ENCODE measurements around the gene C20orf96. TPM values are rescaled to one million over a fixed set of nuclear protein-coding genes. Genes with fewer than 3 reads are reported as not detected.

The C20orf96 gene
- total and polyA plus RNA-seq, 5 donors: 4.2 to 9.1 (median 6.3) TPM

GRCh38 chr20:297925-298775 is 7.6 kb upstream of the C20orf96 start:
- under 1% methylated on average over 75 of the region's 75 CpGs for WGBS
- H3K9me3 ChIP-seq (ENCODE audit: control insufficient read depth, low read length): no peaks in the 10 kb centered on the region
- H3K4me3 ChIP-seq (ENCODE audit: low read length): peak overlapping the region; percentile 83
- peaks cover 14% of the 10 kb centered on the region for H3K4me1 ChIP-seq (ENCODE audit: control insufficient read depth, insufficient read depth, low read length)
- peak; percentile 78 to 89 (median 89) for DNase-seq
- H3K27ac ChIP-seq (ENCODE audit: low read length): peak overlapping the region; percentile 85
- H3K27me3 ChIP-seq (ENCODE audit: control insufficient read depth, insufficient read depth): no peaks in the 10 kb centered on the region
- peak; percentile 64 to 67 for ATAC-seq
- intact Hi-C loops (cut with DNase I): no loop called here

GRCh38 chr20:297098-297924 is 6.8 kb upstream of the C20orf96 start, which contains the start of gene ZCCHC3:
TSS of gene ZCCHC3 (plus strand) at chr20:297570. CDS start at chr20:297587, 17 bp downstream.
- H3K4me3 ChIP-seq (ENCODE audit: low read length): peak within 1 kb of the TSS; percentile 83
- peak within 1 kb of the TSS; percentile 85 for H3K27ac ChIP-seq (ENCODE audit: low read length)
- peaks cover 14% of the 10 kb centered on the region for H3K4me1 ChIP-seq (ENCODE audit: control insufficient read depth, insufficient read depth, low read length)
- under 1% methylated on average over 99 of the region's 99 CpGs for WGBS
- H3K9me3 ChIP-seq (ENCODE audit: control insufficient read depth, low read length): no peaks in the 10 kb centered on the region
- peak; percentile 91 to 95 (median 95) for DNase-seq
- intact Hi-C loops (cut with DNase I): no loop called here
- no peaks in the 10 kb centered on the region for H3K27me3 ChIP-seq (ENCODE audit: control insufficient read depth, insufficient read depth)
- peak; percentile 94 to 95 for ATAC-seq

- ATAC-seq (no peak), DNase-seq (no peak)
- H3K4me1 ChIP-seq (ENCODE audit: control insufficient read depth, insufficient read depth, low read length): peaks cover 8% of the 10 kb centered on the region
- WGBS: 87% methylated on average over 4 of the region's 4 CpGs
- intact Hi-C loops (cut with DNase I): no loop called here
- H3K9me3 ChIP-seq (ENCODE audit: control insufficient read depth, low read length): no peaks in the 10 kb centered on the region
- H3K4me3 ChIP-seq (ENCODE audit: low read length): no peak overlapping the region
- H3K27ac ChIP-seq (ENCODE audit: low read length): no peak overlapping the region
- no peaks in the 10 kb centered on the region for H3K27me3 ChIP-seq (ENCODE audit: control insufficient read depth, insufficient read depth)
Measured at GRCh38 chr20:295804-296203, 5.3 kb upstream of the C20orf96 start.

GRCh38 chr20:294602-295001 is 4.1 kb upstream of the C20orf96 start:
- WGBS: 85% methylated on average over 5 of the region's 5 CpGs
- no peak overlapping the region for H3K4me3 ChIP-seq (ENCODE audit: low read length)
- no peaks in the 10 kb centered on the region for H3K9me3 ChIP-seq (ENCODE audit: control insufficient read depth, low read length)
- intact Hi-C loops (cut with DNase I): no loop called here
- H3K27ac ChIP-seq (ENCODE audit: low read length): no peak overlapping the region
- DNase-seq: no peak
- peaks cover 3% of the 10 kb centered on the region for H3K4me1 ChIP-seq (ENCODE audit: control insufficient read depth, insufficient read depth, low read length)
- H3K27me3 ChIP-seq (ENCODE audit: control insufficient read depth, insufficient read depth): no peaks in the 10 kb centered on the region
- no peak for ATAC-seq

GRCh38 chr20:289693-290083 is 862 bp downstream of the C20orf96 start:
- no peaks in the 10 kb centered on the region for H3K27me3 ChIP-seq (ENCODE audit: control insufficient read depth, insufficient read depth)
- 39% methylated on average over 2 of the region's 2 CpGs for WGBS

GRCh38 chr20:288956-289692 is 1.4 kb downstream of the C20orf96 start:
- DNase-seq: no peak
- no peak overlapping the region for H3K4me3 ChIP-seq (ENCODE audit: low read length)

More at GRCh38 chr20:289693-290083, 862 bp downstream of the C20orf96 start:
- DNase-seq (no peak), ATAC-seq (no peak)
- Histone ChIP-seq H3K4me3 (ENCODE audit: low read length) (peak overlapping the region; percentile 96), H3K9me3 (ENCODE audit: control insufficient read depth, low read length) (no peaks in the 10 kb centered on the region), H3K4me1 (ENCODE audit: control insufficient read depth, insufficient read depth, low read length) (no peaks in the 10 kb centered on the region), H3K27ac (ENCODE audit: low read length) (peak overlapping the region; percentile 90)
- intact Hi-C loops (cut with DNase I): no loop called here

GRCh38 chr20:286508-286907 is 4.0 kb downstream of the C20orf96 start:
- intact Hi-C loops (cut with DNase I): no loop called here
- Histone ChIP-seq H3K9me3 (ENCODE audit: control insufficient read depth, low read length) (no peaks in the 10 kb centered on the region), H3K27me3 (ENCODE audit: control insufficient read depth, insufficient read depth) (no peaks in the 10 kb centered on the region), H3K27ac (ENCODE audit: low read length) (no peak overlapping the region), H3K4me3 (ENCODE audit: low read length) (no peak overlapping the region), H3K4me1 (ENCODE audit: control insufficient read depth, insufficient read depth, low read length) (no peaks in the 10 kb centered on the region)
- DNase-seq: no peak
- WGBS: 78% methylated on average over 2 of the region's 2 CpGs
- ATAC-seq: no peak

More at GRCh38 chr20:288956-289692, 1.4 kb downstream of the C20orf96 start:
- no peaks in the 10 kb centered on the region for H3K9me3 ChIP-seq (ENCODE audit: control insufficient read depth, low read length)
- intact Hi-C loops (cut with DNase I): no loop called here
- H3K27me3 ChIP-seq (ENCODE audit: control insufficient read depth, insufficient read depth): no peaks in the 10 kb centered on the region
- H3K4me1 ChIP-seq (ENCODE audit: control insufficient read depth, insufficient read depth, low read length): no peaks in the 10 kb centered on the region
- no peak for ATAC-seq
- WGBS: 77% methylated on average over 3 of the region's 3 CpGs
- H3K27ac ChIP-seq (ENCODE audit: low read length): no peak overlapping the region

- no peak overlapping the region for H3K27ac ChIP-seq (ENCODE audit: low read length)
- no peaks in the 10 kb centered on the region for H3K27me3 ChIP-seq (ENCODE audit: control insufficient read depth, insufficient read depth)
- no peak for ATAC-seq
- no peaks in the 10 kb centered on the region for H3K9me3 ChIP-seq (ENCODE audit: control insufficient read depth, low read length)
- DNase-seq: no peak
- no peaks in the 10 kb centered on the region for H3K4me1 ChIP-seq (ENCODE audit: control insufficient read depth, insufficient read depth, low read length)
- intact Hi-C loops (cut with DNase I): no loop called here
- H3K4me3 ChIP-seq (ENCODE audit: low read length): no peak overlapping the region
- 62% methylated on average over 3 of the region's 3 CpGs for WGBS
Measured at GRCh38 chr20:284172-284571, 6.4 kb downstream of the C20orf96 start.

GRCh38 chr20:278607-279571 is 11.7 kb downstream of the C20orf96 start:
- peak; percentile 71 to 77 for ATAC-seq

GRCh38 chr20:278181-278580 is 12.4 kb downstream of the C20orf96 start:
- Histone ChIP-seq H3K4me1 (ENCODE audit: control insufficient read depth, insufficient read depth, low read length) (no peaks in the 10 kb centered on the region), H3K27me3 (ENCODE audit: control insufficient read depth, insufficient read depth) (no peaks in the 10 kb centered on the region), H3K9me3 (ENCODE audit: control insufficient read depth, low read length) (no peaks in the 10 kb centered on the region), H3K27ac (ENCODE audit: low read length) (no peak overlapping the region), H3K4me3 (ENCODE audit: low read length) (no peak overlapping the region)
- WGBS: 81% methylated on average over 5 of the region's 5 CpGs
- intact Hi-C loops (cut with DNase I): loop anchor here in 1 of 4 donors (10.0 kb wide), 1 partner anchor 47 kb away; the partner anchor contains the start of gene SOX12
- DNase-seq (no peak), ATAC-seq (no peak)

More at GRCh38 chr20:278607-279571, 11.7 kb downstream of the C20orf96 start:
- DNase-seq: peak; percentile 59 to 81 (median 80)
- Histone ChIP-seq H3K27me3 (ENCODE audit: control insufficient read depth, insufficient read depth) (no peaks in the 10 kb centered on the region), H3K9me3 (ENCODE audit: control insufficient read depth, low read length) (no peaks in the 10 kb centered on the region), H3K4me3 (ENCODE audit: low read length) (peak overlapping the region; percentile 4), H3K27ac (ENCODE audit: low read length) (no peak overlapping the region), H3K4me1 (ENCODE audit: control insufficient read depth, insufficient read depth, low read length) (no peaks in the 10 kb centered on the region)
- WGBS: 53% methylated on average over 74 of the region's 88 CpGs
- intact Hi-C loops (cut with DNase I): loop anchor here in 1 of 4 donors (10.0 kb wide), 1 partner anchor 46 kb away; the partner anchor contains the start of gene SOX12
